Mammary epithelial cell (primary cell): Measurements from ENCODE around the gene NEK4.

ENCODE experiments used
- EZH2 ChIP-seq: IDR thresholded peaks from 2 replicates; pipeline ENCODE4 v1.6.1; 2012; ENCODE audit warnings: low read length, inconsistent platforms, borderline replicate concordance
- TF ChIP-seq, protein P1 (sequence below), 2 donors: IDR thresholded peaks in 1 of 2; conservative IDR thresholded peaks in 1 of 2; 2 replicates each; pipeline ENCODE4 v1.5.1; 2011 to 2012; ENCODE audit warnings: inconsistent platforms in 2 of 2, low read length in 2 of 2, mild to moderate bottlenecking in 2 of 2, control low read depth in 1 of 2, low read depth in 1 of 2; ENCODE audit not compliant: insufficient read depth in 1 of 2; ENCODE audit errors: extremely low read depth in 1 of 2

GRCh38 chr3:52777959-52778805 is 7.4 kb upstream of the NEK4 start:
- TF ChIP-seq, protein P1, sequence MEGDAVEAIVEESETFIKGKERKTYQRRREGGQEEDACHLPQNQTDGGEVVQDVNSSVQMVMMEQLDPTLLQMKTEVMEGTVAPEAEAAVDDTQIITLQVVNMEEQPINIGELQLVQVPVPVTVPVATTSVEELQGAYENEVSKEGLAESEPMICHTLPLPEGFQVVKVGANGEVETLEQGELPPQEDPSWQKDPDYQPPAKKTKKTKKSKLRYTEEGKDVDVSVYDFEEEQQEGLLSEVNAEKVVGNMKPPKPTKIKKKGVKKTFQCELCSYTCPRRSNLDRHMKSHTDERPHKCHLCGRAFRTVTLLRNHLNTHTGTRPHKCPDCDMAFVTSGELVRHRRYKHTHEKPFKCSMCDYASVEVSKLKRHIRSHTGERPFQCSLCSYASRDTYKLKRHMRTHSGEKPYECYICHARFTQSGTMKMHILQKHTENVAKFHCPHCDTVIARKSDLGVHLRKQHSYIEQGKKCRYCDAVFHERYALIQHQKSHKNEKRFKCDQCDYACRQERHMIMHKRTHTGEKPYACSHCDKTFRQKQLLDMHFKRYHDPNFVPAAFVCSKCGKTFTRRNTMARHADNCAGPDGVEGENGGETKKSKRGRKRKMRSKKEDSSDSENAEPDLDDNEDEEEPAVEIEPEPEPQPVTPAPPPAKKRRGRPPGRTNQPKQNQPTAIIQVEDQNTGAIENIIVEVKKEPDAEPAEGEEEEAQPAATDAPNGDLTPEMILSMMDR (conservative IDR thresholded peaks at IDR 0.05 in 1 of 2, IDR thresholded peaks at IDR 0.05 in 1 of 2; ENCODE audit: extremely low read depth in 1 of 2, insufficient read depth in 1 of 2, low read depth in 1 of 2, low read length in 2 of 2) = no peak
- TF ChIP-seq EZH2 = no peak
